A549 treated with dexamethasone at 1 μM for 4 hours (cell line): ENCODE results near the gene BST1. TPM values are rescaled to one million over a fixed set of nuclear protein-coding genes. Genes with fewer than 3 reads are reported as not detected.

Experiments used
- total RNA-seq: library from RNA; stranded (reverse); fragments of 200-300 nt; extraction: Qiagen RNA extraction; gene quantifications from 5 replicates; pipeline ENCODE4 v1.2.3, GENCODE V29; 2022

The BST1 gene
- 14.6 to 22.0 TPM (median 15.8 TPM) in 5 replicates for total RNA-seq

DNA sequence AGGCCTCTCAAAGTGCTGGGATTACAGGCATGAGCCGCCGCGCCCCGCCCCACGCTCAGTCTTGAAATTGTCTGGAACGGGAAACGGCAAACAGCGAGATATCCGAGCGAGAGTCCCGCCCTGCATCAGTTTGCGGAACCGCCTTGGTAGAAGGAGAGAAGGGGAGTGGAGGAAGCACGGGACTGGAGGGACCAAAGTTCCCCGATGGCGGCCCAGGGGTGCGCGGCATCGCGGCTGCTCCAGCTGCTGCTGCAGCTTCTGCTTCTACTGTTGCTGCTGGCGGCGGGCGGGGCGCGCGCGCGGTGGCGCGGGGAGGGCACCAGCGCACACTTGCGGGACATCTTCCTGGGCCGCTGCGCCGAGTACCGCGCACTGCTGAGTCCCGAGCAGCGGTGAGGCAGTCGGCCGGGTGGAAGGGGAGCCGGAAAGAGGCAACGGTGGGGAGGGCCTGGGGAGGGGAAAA is at the start of gene BST1:
TSS of gene BST1 (plus strand) at position 125 of the 463 bp plus-strand sequence. CDS start at position 205, 80 bp downstream.

DNA sequence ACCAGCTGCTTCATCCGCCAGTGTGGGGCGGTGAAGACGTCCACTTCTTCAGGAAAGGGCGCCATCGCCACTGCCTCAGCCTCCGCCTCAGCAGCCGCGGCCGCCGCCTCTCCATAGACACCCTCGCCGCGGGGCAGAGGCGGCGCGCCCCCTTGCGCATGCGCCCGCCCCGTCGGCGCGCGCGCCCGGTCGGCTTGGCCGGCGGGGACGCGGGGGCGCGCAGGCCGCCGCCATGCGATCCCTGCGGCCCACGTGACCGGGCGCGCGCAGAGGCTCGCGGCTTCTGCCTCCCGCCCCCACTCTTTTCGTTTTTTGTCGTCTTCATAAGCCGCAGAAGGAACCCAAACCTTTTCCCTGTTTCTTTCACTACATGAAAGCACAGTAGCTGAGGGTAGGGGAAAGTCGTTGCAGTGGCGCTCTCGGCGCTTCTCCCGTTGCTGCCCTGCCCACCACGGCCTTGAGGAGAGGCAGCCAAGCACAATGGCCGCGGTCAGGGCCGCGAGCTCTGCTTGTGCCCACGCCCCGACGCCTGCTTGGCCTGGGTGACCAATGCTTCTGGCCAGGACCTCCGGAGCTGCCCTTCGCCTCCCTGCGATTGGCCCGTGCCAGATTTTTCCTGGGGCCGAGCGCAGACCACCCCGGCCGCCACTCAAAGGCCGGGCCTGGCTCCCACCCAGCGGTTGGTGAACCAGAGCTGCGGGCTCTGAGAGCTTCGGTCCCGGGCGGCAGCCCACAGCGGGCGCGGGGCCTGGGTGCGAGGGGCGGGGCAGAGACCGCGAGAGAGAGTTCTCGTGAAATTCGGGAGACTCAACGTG is 47.4 kb upstream of the BST1 start, which contains the start of gene FBXL5:
TSS of gene FBXL5 (minus strand) at position 135 of the 815 bp plus-strand sequence. CDS start at position 65, 70 bp downstream.

GRCh38 chr4:15681372-15682241 is 21.3 kb upstream of the BST1 start, which contains the start of gene FAM200B:
FAM200B (plus strand) TSS chr4:15681827; CDS start chr4:15686978, 5,151 bp downstream.

DNA sequence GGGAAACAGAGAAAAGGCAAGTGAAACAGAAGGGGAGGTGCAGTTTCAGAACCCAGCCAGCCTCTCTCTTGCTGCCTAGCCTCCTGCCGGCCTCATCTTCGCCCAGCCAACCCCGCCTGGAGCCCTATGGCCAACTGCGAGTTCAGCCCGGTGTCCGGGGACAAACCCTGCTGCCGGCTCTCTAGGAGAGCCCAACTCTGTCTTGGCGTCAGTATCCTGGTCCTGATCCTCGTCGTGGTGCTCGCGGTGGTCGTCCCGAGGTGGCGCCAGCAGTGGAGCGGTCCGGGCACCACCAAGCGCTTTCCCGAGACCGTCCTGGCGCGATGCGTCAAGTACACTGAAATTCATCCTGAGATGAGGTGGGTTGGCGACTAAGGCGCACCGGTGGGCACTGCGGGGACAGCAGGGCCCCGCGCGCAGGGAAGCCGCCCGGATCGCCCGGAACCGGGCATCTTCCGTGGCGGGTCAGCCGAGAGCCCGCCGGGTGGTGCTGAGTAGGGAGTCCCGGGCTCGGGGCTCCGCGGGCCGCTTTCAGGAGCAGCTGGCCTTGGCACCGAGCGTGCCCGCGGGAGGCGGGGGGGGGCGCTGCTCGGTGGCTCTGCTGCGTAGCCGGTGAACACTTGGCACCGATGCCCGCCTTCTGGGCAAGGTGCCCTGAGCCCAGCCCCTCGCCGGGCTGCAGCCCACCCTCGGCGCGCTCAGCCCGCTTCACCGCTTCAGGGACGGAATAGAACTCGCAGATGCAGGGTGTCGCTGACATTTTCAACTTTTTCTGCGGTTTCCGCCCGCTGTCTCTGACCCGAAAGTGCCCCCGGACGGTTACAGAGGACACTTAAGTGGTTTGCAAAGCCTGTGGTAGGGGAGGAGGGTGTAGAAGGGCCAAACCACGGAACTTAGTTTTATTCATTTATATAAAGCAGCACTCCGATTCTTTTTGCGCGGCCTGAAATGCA is 75.7 kb downstream of the BST1 start, which contains the start of gene CD38:
TSS of gene CD38 (plus strand) at position 40 of the 953 bp plus-strand sequence. CDS start at position 127, 87 bp downstream.

Other genes starting within 250 kb of the BST1 start
- gene CC2D2A, start 233.2 kb upstream of the BST1 start, total RNA-seq, result 11.3 to 13.9 TPM (median 12.4 TPM) in 5 replicates
- gene FBXL5, start 47.7 kb upstream of the BST1 start, total RNA-seq, result 25.7 to 33.3 TPM (median 28.1 TPM) in 5 replicates
- 27.2 to 34.1 TPM (median 29.3 TPM) in 5 replicates for gene FAM200B, start 21.2 kb upstream of the BST1 start, total RNA-seq
- 8.9 to 17.6 TPM (median 14.4 TPM) in 5 replicates for gene CD38, start 75.3 kb downstream of the BST1 start, total RNA-seq
- 2.2 to 2.5 TPM (median 2.3 TPM) in 5 replicates for gene FGFBP1, start 235.7 kb downstream of the BST1 start, total RNA-seq